Measurements from ENCODE around the gene CLIC3. TPM values are rescaled to one million over a fixed set of nuclear protein-coding genes. Genes with fewer than 3 reads are reported as not detected.

The CLIC3 gene
- total and polyA plus RNA-seq, 12 donors, result 0.22 to 6.4 (median 0.93) TPM; not detected in 3

GRCh38 chr9:137018761-137019559, 22.6 kb upstream of the CLIC3 start:
- TF ChIP-seq, protein P1, sequence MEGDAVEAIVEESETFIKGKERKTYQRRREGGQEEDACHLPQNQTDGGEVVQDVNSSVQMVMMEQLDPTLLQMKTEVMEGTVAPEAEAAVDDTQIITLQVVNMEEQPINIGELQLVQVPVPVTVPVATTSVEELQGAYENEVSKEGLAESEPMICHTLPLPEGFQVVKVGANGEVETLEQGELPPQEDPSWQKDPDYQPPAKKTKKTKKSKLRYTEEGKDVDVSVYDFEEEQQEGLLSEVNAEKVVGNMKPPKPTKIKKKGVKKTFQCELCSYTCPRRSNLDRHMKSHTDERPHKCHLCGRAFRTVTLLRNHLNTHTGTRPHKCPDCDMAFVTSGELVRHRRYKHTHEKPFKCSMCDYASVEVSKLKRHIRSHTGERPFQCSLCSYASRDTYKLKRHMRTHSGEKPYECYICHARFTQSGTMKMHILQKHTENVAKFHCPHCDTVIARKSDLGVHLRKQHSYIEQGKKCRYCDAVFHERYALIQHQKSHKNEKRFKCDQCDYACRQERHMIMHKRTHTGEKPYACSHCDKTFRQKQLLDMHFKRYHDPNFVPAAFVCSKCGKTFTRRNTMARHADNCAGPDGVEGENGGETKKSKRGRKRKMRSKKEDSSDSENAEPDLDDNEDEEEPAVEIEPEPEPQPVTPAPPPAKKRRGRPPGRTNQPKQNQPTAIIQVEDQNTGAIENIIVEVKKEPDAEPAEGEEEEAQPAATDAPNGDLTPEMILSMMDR (IDR thresholded peaks at IDR 0.05), result no peak
- no peak for TF ChIP-seq POLR2A (IDR thresholded peaks at IDR 0.05)
- no peaks in the 10 kb centered on the region for H3K4me1 ChIP-seq (replicated peaks in 1 of 2)
- 90 to 94% (median 92%) methylated on average over 18 to 36 of the region's 36 CpGs for WGBS, 4 donors
- H3K9me3 ChIP-seq (replicated peaks in 1 of 3), result no peaks in the 10 kb centered on the region
- no peak overlapping the region for H3K27ac ChIP-seq
- H3K36me3 ChIP-seq (replicated peaks in 1 of 2), result peaks cover 0 to 38% of the 10 kb centered on the region in 2 donors
- intact Hi-C loops (cut with DNase I), result no loop called here
- H3K27me3 ChIP-seq, result no peaks in the 10 kb centered on the region
- DNase-seq, result no peak
- no peak overlapping the region for H3K4me3 ChIP-seq

- no peaks in the 10 kb centered on the region for H3K4me1 ChIP-seq (replicated peaks in 1 of 2)
- no peaks in the 10 kb centered on the region for H3K27me3 ChIP-seq
- H3K36me3 ChIP-seq (replicated peaks in 1 of 2), result peaks cover 0 to 38% of the 10 kb centered on the region in 2 donors
- DNase-seq, result no peak
- no peak overlapping the region for H3K27ac ChIP-seq
- 92 to 98% (median 95%) methylated on average over 18 to 45 of the region's 45 CpGs for WGBS, 4 donors
- TF ChIP-seq, protein P1 (IDR thresholded peaks at IDR 0.05), result no peak
- TF ChIP-seq POLR2A (IDR thresholded peaks at IDR 0.05), result no peak
- intact Hi-C loops (cut with DNase I), result no loop called here
- no peaks in the 10 kb centered on the region for H3K9me3 ChIP-seq (replicated peaks in 1 of 3)
- H3K4me3 ChIP-seq, result no peak overlapping the region
These were observed 21.6 kb upstream of the CLIC3 start for GRCh38 chr9:137017791-137018497.

DNA sequence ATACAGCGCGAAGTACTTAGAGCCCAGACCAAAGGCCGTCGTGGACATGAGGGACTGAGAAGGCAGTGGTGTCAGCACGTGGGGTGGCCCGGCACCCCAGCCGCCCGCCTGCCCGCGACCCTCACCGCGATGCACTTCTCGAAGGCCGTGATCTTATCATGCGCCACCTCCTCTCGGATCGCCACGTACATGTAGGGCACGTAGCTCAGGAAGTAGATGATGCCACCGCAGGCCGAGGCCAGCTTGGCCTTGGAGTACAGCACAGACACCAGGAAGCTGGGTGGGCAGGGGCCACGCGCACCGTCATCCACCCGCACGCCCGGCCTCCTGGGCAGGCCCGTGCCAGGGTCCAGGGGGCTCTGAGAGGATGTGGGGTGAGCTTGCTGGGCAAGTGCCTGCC, 20.7 kb upstream of the CLIC3 start:
- TF ChIP-seq POLR2A (IDR thresholded peaks at IDR 0.05), result no peak
- TF ChIP-seq, protein P1 (IDR thresholded peaks at IDR 0.05), result no peak
- no peaks in the 10 kb centered on the region for H3K27me3 ChIP-seq
- H3K4me1 ChIP-seq (replicated peaks in 1 of 2), result no peaks in the 10 kb centered on the region
- no peak overlapping the region for H3K4me3 ChIP-seq
- H3K36me3 ChIP-seq (replicated peaks in 1 of 2), result peaks cover 0 to 38% of the 10 kb centered on the region in 2 donors
- intact Hi-C loops (cut with DNase I), result no loop called here
- 95 to 99% (median 97%) methylated on average over 17 to 28 of the region's 28 CpGs for whole genome bisulfite sequencing, 4 donors
- H3K27ac ChIP-seq, result no peak overlapping the region
- DNase-seq, result no peak
- H3K9me3 ChIP-seq (replicated peaks in 1 of 3), result no peaks in the 10 kb centered on the region

DNA sequence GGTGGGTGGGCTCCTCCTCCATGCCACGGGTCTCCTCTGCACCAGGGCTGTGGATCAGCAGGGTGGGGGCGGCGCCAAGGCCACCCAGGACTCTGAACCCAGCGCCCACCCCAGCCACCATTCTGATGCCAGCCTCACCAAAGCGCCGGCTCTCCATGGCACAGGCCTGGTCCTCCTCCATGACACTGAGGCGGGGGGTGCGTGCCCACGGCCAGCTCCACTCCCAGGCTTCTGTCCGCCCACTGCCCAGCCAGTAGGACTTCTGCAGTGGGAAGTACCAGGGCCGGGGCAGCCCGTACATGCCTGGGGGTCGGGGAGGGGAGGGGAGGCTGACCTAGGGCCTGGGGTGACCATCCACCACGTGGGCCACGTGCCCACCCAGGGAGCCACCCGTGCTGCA, 20.1 kb upstream of the CLIC3 start:
- H3K36me3 ChIP-seq (replicated peaks in 1 of 2), result peaks cover 0 to 44% of the 10 kb centered on the region in 2 donors
- intact Hi-C loops (cut with DNase I), result no loop called here
- 86 to 100% (median 97%) methylated on average over 3 to 16 of the region's 16 CpGs for WGBS, 4 donors
- no peak for DNase-seq
- no peak overlapping the region for H3K4me3 ChIP-seq
- TF ChIP-seq, protein P1 (IDR thresholded peaks at IDR 0.05), result no peak
- TF ChIP-seq POLR2A (IDR thresholded peaks at IDR 0.05), result no peak
- H3K4me1 ChIP-seq (replicated peaks in 1 of 2), result no peaks in the 10 kb centered on the region
- no peaks in the 10 kb centered on the region for H3K9me3 ChIP-seq (replicated peaks in 1 of 3)
- H3K27me3 ChIP-seq, result no peaks in the 10 kb centered on the region
- no peak overlapping the region for H3K27ac ChIP-seq
